Aorta (tissue), 5 donors: Measurements from ENCODE around the gene UGT1A3. TPM values are rescaled to one million over a fixed set of nuclear protein-coding genes. Genes with fewer than 3 reads are reported as not detected.

Experiments used
- ATAC-seq: fragments of 200-7000 bp; cut with Tn5 transposase; one replicate; pipeline ENCODE4 v1.9.1; 2022; ENCODE audit warnings: moderate library complexity; ENCODE audit not compliant: low FRiP score
- DNase-seq, 2 donors: peaks; one replicate each; pipeline ENCODE4 v3.0.0-alpha.2; 2020
- H3K27ac ChIP-seq, 2 donors: one replicate each; pipeline ENCODE4 v1.5.1; 2013; ENCODE audit warnings: low read length in 2 of 2, mild to moderate bottlenecking in 2 of 2, moderate library complexity in 2 of 2, control low read depth in 1 of 2, inconsistent platforms in 1 of 2, low read depth in 1 of 2
- H3K27me3 ChIP-seq, 2 donors: one replicate each; pipeline ENCODE4 v1.6.1; 2013; ENCODE audit warnings: control low read depth in 1 of 2, low read length in 1 of 2, mild to moderate bottlenecking in 1 of 2, moderate library complexity in 1 of 2; ENCODE audit not compliant: insufficient read depth in 2 of 2, control insufficient read depth in 1 of 2
- H3K36me3 ChIP-seq, 2 donors: one replicate each; pipeline ENCODE4 v1.6.1; 2013; ENCODE audit warnings: control low read depth in 1 of 2, low read length in 1 of 2, mild to moderate bottlenecking in 1 of 2; ENCODE audit not compliant: insufficient read depth in 2 of 2, control insufficient read depth in 1 of 2
- H3K4me1 ChIP-seq, 2 donors: one replicate each; pipeline ENCODE4 v1.6.1; 2013; ENCODE audit warnings: low read length in 2 of 2, control low read depth in 1 of 2, mild to moderate bottlenecking in 1 of 2, moderate library complexity in 1 of 2; ENCODE audit not compliant: insufficient read depth in 2 of 2, control insufficient read depth in 1 of 2
- H3K4me3 ChIP-seq, 2 donors: one replicate each; pipeline ENCODE4 v1.5.1; 2013; ENCODE audit warnings: low read length in 2 of 2, control low read depth in 1 of 2, mild to moderate bottlenecking in 1 of 2
- H3K9me3 ChIP-seq: one replicate; pipeline ENCODE4 v1.6.1; 2013; ENCODE audit warnings: mild to moderate bottlenecking, low read length; ENCODE audit not compliant: control insufficient read depth
- WGBS, 2 donors: extraction: QIAGEN DNeasy Blood & Tissue Kit; methylation state at CpG; one replicate each; pipeline ENCODE4 v1.1.7; 2013; 5-methylcytosine and 5-hydroxymethylcytosine counted together
- intact Hi-C, 2 donors: fragments of 100-400 bp; cut with DNase I; formaldehyde crosslinking; loops; one replicate each; pipeline versions ENCODE4 v1.14.2 to v1.15.0; 2022
- long read RNA-seq, 2 donors: library from polyadenylated mRNA; unstranded; transcript quantifications; one replicate each; pipeline ENCODE4 v2.0.0, GENCODE V29; 2020 to 2021
- polyA plus RNA-seq, 2 donors: library from polyadenylated mRNA; stranded (reverse); fragments of 200-250 nt; gene quantifications; one replicate each; pipeline ENCODE4 v1.2.3, GENCODE V29; 2013
- total RNA-seq, 2 donors: library from RNA; stranded (reverse); fragmentation: NEBNext Ultra II Directional; extraction: Animal tissue kit (Norgen Biotek cat#: 25700); gene quantifications; one replicate each; pipeline ENCODE4 v1.2.1, GENCODE V29; 2021
- donor health status: healthy with polysubstance abuse.
- donor health status: Bipolar disorder and iron deficiency.
- donor health status: DM: no; HTN: no; CAD: no.
- donor health status: DM: no; HTN: no; CAD: no.
- donor health status: DM: yes; HTN: yes; CAD: no.

The UGT1A3 gene
- total RNA-seq: not detected
- not detected for polyA plus RNA-seq
- long read RNA-seq, donor 1: 0 reads
- long read RNA-seq, donor 2: 0 reads

- intact Hi-C loops: no loop called here
- DNase-seq (no peak), ATAC-seq (no peak)
- H3K4me3 ChIP-seq: no peak within 1 kb of the TSS
- no peaks in the 10 kb centered on the region for H3K27me3 ChIP-seq
- H3K4me1 ChIP-seq: no peaks in the 10 kb centered on the region
- no peak within 1 kb of the TSS for H3K27ac ChIP-seq
- WGBS, 2 donors: 75 to 79% methylated on average over 8 of the region's 8 CpGs
- H3K36me3 ChIP-seq: no peaks in the 10 kb centered on the region
- no peaks in the 10 kb centered on the region for H3K9me3 ChIP-seq
These were observed at the start of gene UGT1A3 for GRCh38 chr2:233728723-233729301. TSS of gene UGT1A3 (plus strand) at chr2:233729042. CDS start at chr2:233729127, 85 bp downstream.

- intact Hi-C loops: no loop called here
- H3K4me3 ChIP-seq: no peak overlapping the region
- 54 to 65% methylated on average over 4 of the region's 4 CpGs for WGBS, 2 donors
- no peaks in the 10 kb centered on the region for H3K9me3 ChIP-seq
- DNase-seq (no peak), ATAC-seq (no peak)
- no peaks in the 10 kb centered on the region for H3K27me3 ChIP-seq
- H3K27ac ChIP-seq: no peak overlapping the region
- H3K4me1 ChIP-seq: no peaks in the 10 kb centered on the region
- no peaks in the 10 kb centered on the region for H3K36me3 ChIP-seq
These were observed 49.6 kb upstream of the UGT1A3 start for GRCh38 chr2:233679196-233679595.

- Histone ChIP-seq H3K4me3 (no peak overlapping the region), H3K27me3 (no peaks in the 10 kb centered on the region), H3K9me3 (no peaks in the 10 kb centered on the region), H3K27ac (no peak overlapping the region), H3K36me3 (no peaks in the 10 kb centered on the region), H3K4me1 (no peaks in the 10 kb centered on the region)
- WGBS, 2 donors: 80 to 87% methylated on average over 4 of the region's 4 CpGs
- ATAC-seq: no peak
- intact Hi-C loops: no loop called here
- no peak for DNase-seq
These were observed 48.3 kb upstream of the UGT1A3 start for GRCh38 chr2:233680361-233681045.

- Histone ChIP-seq H3K27me3 (no peaks in the 10 kb centered on the region), H3K4me3 (no peak within 1 kb of the TSS), H3K36me3 (no peaks in the 10 kb centered on the region), H3K4me1 (no peaks in the 10 kb centered on the region), H3K9me3 (no peaks in the 10 kb centered on the region), H3K27ac (no peak within 1 kb of the TSS)
- no peak for DNase-seq
- ATAC-seq: no peak
- intact Hi-C loops: no loop called here
- 74 to 76% methylated on average over 5 of the region's 5 CpGs for WGBS, 2 donors
These were observed 47.2 kb upstream of the UGT1A3 start, which contains the start of gene UGT1A7 for GRCh38 chr2:233681521-233682099. TSS of gene UGT1A7 (plus strand) at chr2:233681901. CDS start at chr2:233681938, 37 bp downstream.

- WGBS, 2 donors: 80 to 93% methylated on average over 1 of the region's 1 CpG
- Histone ChIP-seq H3K4me3 (no peak overlapping the region), H3K9me3 (no peaks in the 10 kb centered on the region), H3K27me3 (no peaks in the 10 kb centered on the region), H3K4me1 (no peaks in the 10 kb centered on the region), H3K27ac (no peak overlapping the region), H3K36me3 (no peaks in the 10 kb centered on the region)
- no peak for DNase-seq
- intact Hi-C loops: no loop called here
- ATAC-seq: no peak
These were observed 44.2 kb upstream of the UGT1A3 start for GRCh38 chr2:233684640-233685039.

GRCh38 chr2:233686928-233687327 lies 41.9 kb upstream of the UGT1A3 start:
- intact Hi-C loops: no loop called here
- Histone ChIP-seq H3K4me3 (no peak overlapping the region), H3K9me3 (no peaks in the 10 kb centered on the region), H3K4me1 (no peaks in the 10 kb centered on the region), H3K27ac (no peak overlapping the region), H3K36me3 (no peaks in the 10 kb centered on the region), H3K27me3 (no peaks in the 10 kb centered on the region)
- DNase-seq: no peak
- no peak for ATAC-seq
- 80 to 92% methylated on average over 5 of the region's 5 CpGs for WGBS, 2 donors

GRCh38 chr2:233688341-233688740 lies 40.5 kb upstream of the UGT1A3 start:
- Histone ChIP-seq H3K27ac (no peak overlapping the region), H3K36me3 (no peaks in the 10 kb centered on the region), H3K27me3 (no peaks in the 10 kb centered on the region), H3K4me3 (no peak overlapping the region), H3K4me1 (no peaks in the 10 kb centered on the region), H3K9me3 (no peaks in the 10 kb centered on the region)
- intact Hi-C loops: no loop called here
- 83 to 84% methylated on average over 5 of the region's 5 CpGs for WGBS, 2 donors
- DNase-seq: no peak
- ATAC-seq: no peak

GRCh38 chr2:233689031-233689430 lies 39.8 kb upstream of the UGT1A3 start:
- Histone ChIP-seq H3K27me3 (no peaks in the 10 kb centered on the region), H3K27ac (no peak overlapping the region), H3K4me1 (no peaks in the 10 kb centered on the region), H3K9me3 (no peaks in the 10 kb centered on the region), H3K36me3 (no peaks in the 10 kb centered on the region), H3K4me3 (no peak overlapping the region)
- no peak for ATAC-seq
- intact Hi-C loops: no loop called here
- no peak for DNase-seq

- H3K27ac ChIP-seq: no peak overlapping the region
- ATAC-seq (no peak), DNase-seq (no peak)
- no peaks in the 10 kb centered on the region for H3K27me3 ChIP-seq
- H3K4me1 ChIP-seq: no peaks in the 10 kb centered on the region
- no peaks in the 10 kb centered on the region for H3K36me3 ChIP-seq
- H3K4me3 ChIP-seq: no peak overlapping the region
- no peaks in the 10 kb centered on the region for H3K9me3 ChIP-seq
- WGBS, 2 donors: 3 to 7% methylated on average over 3 of the region's 3 CpGs
- intact Hi-C loops: no loop called here
These were observed 39.3 kb upstream of the UGT1A3 start for GRCh38 chr2:233689501-233689900.
